ENCODE measurements around the gene AGR3.
A peak's percentile ranks its signal among the peaks of the same experiment; 100 is the strongest.

The AGR3 gene

GRCh38 chr7:16914771-16915170 lies 33.0 kb upstream of the AGR3 start:
- peaks cover 0 to 17% of the 10 kb centered on the region in 2 donors for H3K27me3 Mint-ChIP-seq
- H3K4me1 Mint-ChIP-seq (ENCODE audit: low read depth in 2 of 2) = no peaks in the 10 kb centered on the region
- no peak overlapping the region for H3K4me3 Mint-ChIP-seq
- no peaks in the 10 kb centered on the region for H3K36me3 Mint-ChIP-seq (ENCODE audit: insufficient read depth)
- DNase-seq (no peak), ATAC-seq (replicated peaks) (no peak)
- H3K27ac Mint-ChIP-seq = no peak overlapping the region
- no peaks in the 10 kb centered on the region for H3K9me3 Mint-ChIP-seq

GRCh38 chr7:16913643-16914042 lies 31.9 kb upstream of the AGR3 start:
- no peaks in the 10 kb centered on the region for H3K36me3 Mint-ChIP-seq (ENCODE audit: insufficient read depth)
- H3K4me3 Mint-ChIP-seq = no peak overlapping the region
- DNase-seq = no peak
- H3K4me1 Mint-ChIP-seq (ENCODE audit: low read depth in 2 of 2) = no peaks in the 10 kb centered on the region
- H3K27me3 Mint-ChIP-seq = peaks cover 3 to 17% of the 10 kb centered on the region in 2 donors
- H3K27ac Mint-ChIP-seq = no peak overlapping the region
- H3K9me3 Mint-ChIP-seq = no peaks in the 10 kb centered on the region
- no peak for ATAC-seq (replicated peaks)

GRCh38 chr7:16912540-16912939 lies 30.8 kb upstream of the AGR3 start:
- DNase-seq (no peak), ATAC-seq (replicated peaks) (no peak)
- no peaks in the 10 kb centered on the region for H3K9me3 Mint-ChIP-seq
- no peak overlapping the region for H3K27ac Mint-ChIP-seq
- H3K4me1 Mint-ChIP-seq (ENCODE audit: low read depth in 2 of 2) = no peaks in the 10 kb centered on the region
- no peak overlapping the region for H3K4me3 Mint-ChIP-seq
- peaks cover 7 to 17% of the 10 kb centered on the region in 2 donors for H3K27me3 Mint-ChIP-seq
- no peaks in the 10 kb centered on the region for H3K36me3 Mint-ChIP-seq (ENCODE audit: insufficient read depth)

- no peak for DNase-seq
- peaks cover 7 to 17% of the 10 kb centered on the region in 2 donors for H3K27me3 Mint-ChIP-seq
- H3K4me3 Mint-ChIP-seq = no peak overlapping the region
- no peaks in the 10 kb centered on the region for H3K4me1 Mint-ChIP-seq (ENCODE audit: low read depth in 2 of 2)
- H3K36me3 Mint-ChIP-seq (ENCODE audit: insufficient read depth) = no peaks in the 10 kb centered on the region
- H3K9me3 Mint-ChIP-seq = no peaks in the 10 kb centered on the region
- H3K27ac Mint-ChIP-seq = no peak overlapping the region
- no peak for ATAC-seq (replicated peaks)
Observed at GRCh38 chr7:16908561-16908960, 26.8 kb upstream of the AGR3 start.

GRCh38 chr7:16905300-16906044 lies 23.7 kb upstream of the AGR3 start:
- H3K4me3 Mint-ChIP-seq = no peak overlapping the region

GRCh38 chr7:16904076-16904475 lies 22.3 kb upstream of the AGR3 start:
- Mint-ChIP-seq H3K9me3 (peaks cover 0 to 3% of the 10 kb centered on the region in 2 donors), H3K4me1 (ENCODE audit: low read depth in 2 of 2) (no peaks in the 10 kb centered on the region), H3K27ac (no peak overlapping the region), H3K27me3 (peaks cover 7 to 14% of the 10 kb centered on the region in 2 donors), H3K36me3 (ENCODE audit: insufficient read depth) (no peaks in the 10 kb centered on the region), H3K4me3 (no peak overlapping the region)
- no peak for DNase-seq
- ATAC-seq (replicated peaks) = no peak

More at GRCh38 chr7:16905300-16906044, 23.7 kb upstream of the AGR3 start:
- H3K4me1 Mint-ChIP-seq (ENCODE audit: low read depth in 2 of 2) = no peaks in the 10 kb centered on the region
- H3K36me3 Mint-ChIP-seq (ENCODE audit: insufficient read depth) = no peaks in the 10 kb centered on the region
- ATAC-seq (replicated peaks) (no peak), DNase-seq (no peak)
- H3K27ac Mint-ChIP-seq = no peak overlapping the region
- peaks cover 7 to 14% of the 10 kb centered on the region in 2 donors for H3K27me3 Mint-ChIP-seq
- peaks cover 0 to 3% of the 10 kb centered on the region in 2 donors for H3K9me3 Mint-ChIP-seq

GRCh38 chr7:16900209-16900768 lies 18.5 kb upstream of the AGR3 start:
- Mint-ChIP-seq H3K27me3 (peaks cover 0 to 8% of the 10 kb centered on the region in 2 donors), H3K27ac (no peak overlapping the region)
- ATAC-seq (replicated peaks) = no peak

GRCh38 chr7:16891874-16892643 lies 10.3 kb upstream of the AGR3 start:
- Mint-ChIP-seq H3K27me3 (peaks cover 0 to 4% of the 10 kb centered on the region in 2 donors), H3K27ac (no peak overlapping the region), H3K9me3 (no peaks in the 10 kb centered on the region), H3K36me3 (ENCODE audit: insufficient read depth) (no peaks in the 10 kb centered on the region), H3K4me1 (ENCODE audit: low read depth in 2 of 2) (peaks cover 0 to 11% of the 10 kb centered on the region in 2 donors), H3K4me3 (no peak overlapping the region)
- DNase-seq = no peak
- ATAC-seq (replicated peaks) = no peak

More at GRCh38 chr7:16900209-16900768, 18.5 kb upstream of the AGR3 start:
- peaks cover 0 to 3% of the 10 kb centered on the region in 2 donors for H3K9me3 Mint-ChIP-seq
- no peaks in the 10 kb centered on the region for H3K36me3 Mint-ChIP-seq (ENCODE audit: insufficient read depth)
- DNase-seq = no peak
- no peak overlapping the region for H3K4me3 Mint-ChIP-seq
- H3K4me1 Mint-ChIP-seq (ENCODE audit: low read depth in 2 of 2) = no peaks in the 10 kb centered on the region

- H3K27me3 Mint-ChIP-seq = peaks cover 0 to 9% of the 10 kb centered on the region in 2 donors
- DNase-seq (peak in 1 of 3 experiments; percentile 3), ATAC-seq (replicated peaks) (peak; percentile 60)
- H3K27ac Mint-ChIP-seq = no peak overlapping the region
- H3K36me3 Mint-ChIP-seq (ENCODE audit: insufficient read depth) = no peaks in the 10 kb centered on the region
- H3K4me3 Mint-ChIP-seq = no peak overlapping the region
- H3K4me1 Mint-ChIP-seq (ENCODE audit: low read depth in 2 of 2) = peaks cover 0 to 11% of the 10 kb centered on the region in 2 donors
- no peaks in the 10 kb centered on the region for H3K9me3 Mint-ChIP-seq
Observed at GRCh38 chr7:16891338-16891737, 9.6 kb upstream of the AGR3 start.

- H3K4me3 Mint-ChIP-seq = no peak overlapping the region
- ATAC-seq (replicated peaks) (no peak), DNase-seq (no peak)
- H3K9me3 Mint-ChIP-seq = no peaks in the 10 kb centered on the region
- H3K4me1 Mint-ChIP-seq (ENCODE audit: low read depth in 2 of 2) = peaks cover 0 to 11% of the 10 kb centered on the region in 2 donors
- no peak overlapping the region for H3K27ac Mint-ChIP-seq
- peaks cover 6 to 18% of the 10 kb centered on the region in 2 donors for H3K27me3 Mint-ChIP-seq
- no peaks in the 10 kb centered on the region for H3K36me3 Mint-ChIP-seq (ENCODE audit: insufficient read depth)
Observed at GRCh38 chr7:16889851-16890415, 8.2 kb upstream of the AGR3 start.

GRCh38 chr7:16889305-16889704 lies 7.5 kb upstream of the AGR3 start:
- Mint-ChIP-seq H3K4me1 (ENCODE audit: low read depth in 2 of 2) (peaks cover 0 to 11% of the 10 kb centered on the region in 2 donors), H3K27ac (no peak overlapping the region), H3K9me3 (no peaks in the 10 kb centered on the region), H3K36me3 (ENCODE audit: insufficient read depth) (no peaks in the 10 kb centered on the region), H3K4me3 (no peak overlapping the region), H3K27me3 (peaks cover 6 to 18% of the 10 kb centered on the region in 2 donors)
- DNase-seq (no peak), ATAC-seq (replicated peaks) (no peak)

GRCh38 chr7:16883918-16884317 lies 2.1 kb upstream of the AGR3 start:
- Mint-ChIP-seq H3K4me3 (no peak overlapping the region), H3K27me3 (peaks cover 6 to 18% of the 10 kb centered on the region in 2 donors), H3K27ac (no peak overlapping the region), H3K9me3 (no peaks in the 10 kb centered on the region), H3K36me3 (ENCODE audit: insufficient read depth) (no peaks in the 10 kb centered on the region), H3K4me1 (ENCODE audit: low read depth in 2 of 2) (no peaks in the 10 kb centered on the region)
- DNase-seq = no peak
- ATAC-seq (replicated peaks) = no peak

GRCh38 chr7:16880554-16880953 lies 1.2 kb downstream of the AGR3 start:
- H3K27ac Mint-ChIP-seq = no peak overlapping the region
- ATAC-seq (replicated peaks) (no peak), DNase-seq (no peak)
- H3K27me3 Mint-ChIP-seq = peaks cover under 1 to 2% of the 10 kb centered on the region in 2 donors
- H3K9me3 Mint-ChIP-seq = no peaks in the 10 kb centered on the region
- no peak overlapping the region for H3K4me3 Mint-ChIP-seq
- H3K36me3 Mint-ChIP-seq (ENCODE audit: insufficient read depth) = no peaks in the 10 kb centered on the region
- no peaks in the 10 kb centered on the region for H3K4me1 Mint-ChIP-seq (ENCODE audit: low read depth in 2 of 2)

Measured in effector memory CD8-positive, alpha-beta T cell (primary cell).